Hindlimb muscle (tissue), 1 donor: ENCODE measurements around the gene OR6C6. TPM values are rescaled to one million over a fixed set of nuclear protein-coding genes. Genes with fewer than 3 reads are reported as not detected.
"Not testable (repeated sequence)": the region's sequence is repeated elsewhere in the genome, so short reads cannot be mapped to it uniquely, and the experiment has no call there.

Source experiments
- DNase-seq: peaks from one replicate; pipeline ENCODE4 v3.0.0-alpha.2; 2013
- polyA plus RNA-seq: library from polyadenylated mRNA; unstranded; fragments of 120-200 nt; gene quantifications from one replicate; pipeline ENCODE4 v1.2.1, GENCODE V29; 2013; ENCODE audit not compliant: insufficient read length

The OR6C6 gene
- polyA plus RNA-seq, result not detected

GRCh38 chr12:55296469-55296868 is at the start of gene OR6C6:
Gene OR6C6, minus strand, starts transcription at chr12:55296569. Its CDS starts 1,337 bp downstream, at chr12:55295232.
- no peak for DNase-seq

GRCh38 chr12:55336002-55336401 is 39.6 kb upstream of the OR6C6 start:
- no peak for DNase-seq

DNA sequence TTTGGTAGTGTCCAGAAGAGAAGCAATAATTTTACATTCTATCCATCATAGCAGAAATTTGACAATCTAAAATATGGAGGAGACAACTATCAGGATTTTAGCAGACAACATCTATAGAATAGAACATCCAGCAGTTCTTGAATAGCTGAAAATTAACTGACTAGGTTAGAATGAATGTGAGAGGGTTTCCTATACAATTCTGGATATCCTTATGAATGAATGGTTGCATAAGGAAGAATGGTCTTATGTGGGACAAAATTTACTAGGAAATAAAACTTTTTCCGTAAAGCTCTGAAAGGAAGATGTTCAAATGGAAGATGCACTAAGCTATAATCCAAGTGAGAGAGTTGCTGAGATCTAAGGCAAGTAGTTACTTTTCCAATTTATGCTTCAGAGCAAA is 34.1 kb upstream of the OR6C6 start, which contains the start of gene OR6C3:
TSS of gene OR6C3 (plus strand) at position 301 of the 400 bp plus-strand sequence. CDS start 955 bp downstream, outside the sequence.
- no peak for DNase-seq

DNA sequence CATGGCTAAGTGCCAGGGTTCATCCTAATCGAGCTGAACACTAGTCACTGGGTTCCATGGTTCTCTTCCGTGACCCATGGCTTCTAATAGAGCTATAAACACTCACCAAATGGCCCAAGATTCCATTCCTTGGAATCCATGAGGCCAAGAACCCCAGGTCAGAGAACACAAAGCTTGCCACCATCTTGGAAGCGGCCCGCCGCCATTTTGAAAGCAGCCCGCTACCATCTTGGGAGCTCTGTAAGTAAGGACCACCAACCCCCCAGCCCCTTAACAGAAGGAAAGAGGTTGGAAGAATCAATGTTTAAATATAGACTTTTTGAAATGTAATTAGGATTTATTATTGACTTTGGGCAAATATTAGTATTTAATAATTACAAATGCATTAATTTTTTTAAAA is 29.4 kb upstream of the OR6C6 start:
- DNase-seq, result not testable (repeated sequence)

DNA sequence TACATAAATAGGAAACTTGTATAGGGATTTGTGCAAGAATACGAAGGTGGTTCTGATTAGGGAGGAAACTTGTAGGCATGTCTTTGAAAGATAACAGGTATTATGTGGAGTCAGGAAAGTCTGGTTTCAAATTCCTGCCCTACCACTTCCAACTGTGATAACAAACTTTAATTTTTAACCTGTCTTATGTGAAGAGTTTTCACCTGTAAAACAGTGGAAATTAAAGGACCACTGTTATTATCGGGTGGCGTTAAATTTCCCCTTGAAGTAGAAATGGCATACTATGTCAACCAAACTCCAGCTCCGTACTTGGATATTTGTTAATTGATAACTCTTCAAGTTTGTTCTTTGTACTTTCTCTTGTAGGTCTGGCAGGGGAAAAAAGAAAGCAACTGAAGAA is 23.8 kb upstream of the OR6C6 start:
- DNase-seq, result no peak

- DNase-seq, result no peak
Observed at GRCh38 chr12:55314043-55314442, 17.7 kb upstream of the OR6C6 start, which contains the start of gene OR6C1. Gene OR6C1, plus strand, starts transcription at chr12:55314343. Its CDS starts 6,257 bp downstream, at chr12:55320600.

GRCh38 chr12:55289999-55290398 is 6.4 kb downstream of the OR6C6 start:
- no peak for DNase-seq

GRCh38 chr12:55280991-55281390 is 15.4 kb downstream of the OR6C6 start:
- no peak for DNase-seq

DNA sequence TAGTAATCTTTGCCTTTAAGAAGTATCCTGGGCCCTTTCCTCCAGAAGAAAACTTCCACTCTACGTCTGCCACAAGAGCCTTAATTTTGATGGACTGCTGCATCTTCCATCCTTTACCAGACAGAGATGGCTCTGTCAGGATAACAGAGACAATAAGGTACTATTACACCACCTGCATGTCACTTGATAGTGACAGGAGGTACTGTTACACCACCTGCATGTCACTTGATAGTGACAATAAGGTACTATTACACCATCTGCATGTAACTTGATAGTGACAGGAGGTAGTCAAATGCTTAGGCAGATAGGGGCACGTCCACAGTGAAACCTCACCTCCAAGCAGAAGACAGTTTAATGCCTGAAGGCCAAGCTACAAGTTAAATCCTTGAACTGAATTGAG is 38.1 kb downstream of the OR6C6 start:
- no peak for DNase-seq

- no peak for DNase-seq
Observed at GRCh38 chr12:55256831-55257230, 39.5 kb downstream of the OR6C6 start.

DNA sequence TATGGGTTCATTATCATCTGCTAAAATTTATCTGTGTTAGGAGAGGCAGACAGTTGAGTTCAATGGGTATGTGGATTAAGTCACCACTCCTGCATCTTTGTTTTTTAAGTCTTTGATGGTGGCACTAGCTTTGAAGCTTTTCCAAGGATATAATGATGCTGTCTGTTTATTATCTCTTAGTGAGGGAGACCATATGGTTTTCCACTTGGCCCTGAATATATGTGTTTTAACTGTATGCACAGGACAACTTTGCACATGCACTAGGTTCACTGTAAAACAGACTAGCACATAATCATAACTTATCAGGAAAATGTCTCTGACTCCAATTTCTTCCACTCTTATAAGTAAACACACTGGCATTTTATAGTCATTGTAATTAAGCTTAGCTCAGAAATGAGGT is 43.1 kb downstream of the OR6C6 start:
- no peak for DNase-seq

- DNase-seq, result no peak
Observed at GRCh38 chr12:55250944-55251343, 45.4 kb downstream of the OR6C6 start.

- no peak for DNase-seq
Observed at GRCh38 chr12:55246159-55246558, 50.2 kb downstream of the OR6C6 start.

GRCh38 chr12:55244309-55244708 is 52.1 kb downstream of the OR6C6 start, which contains the start of gene OR6C74:
Gene OR6C74, plus strand, starts transcription at chr12:55244609. Its CDS starts 2,679 bp downstream, at chr12:55247288.
- DNase-seq, result no peak

Other genes starting within 250 kb of the OR6C6 start
- not detected for gene OR9K2, start 170.2 kb downstream of the OR6C6 start, polyA plus RNA-seq
- not detected for gene OR10A7, start 75.5 kb downstream of the OR6C6 start, polyA plus RNA-seq
- gene OR6C74, start 52.0 kb downstream of the OR6C6 start, polyA plus RNA-seq, result not detected
- gene OR6C1, start 17.8 kb upstream of the OR6C6 start, polyA plus RNA-seq, result not detected
- gene OR6C3, start 34.2 kb upstream of the OR6C6 start, polyA plus RNA-seq, result not detected
- 0.08 TPM for gene OR6C75, start 66.4 kb upstream of the OR6C6 start, polyA plus RNA-seq
- gene OR6C65, start 104.0 kb upstream of the OR6C6 start, polyA plus RNA-seq, result not detected
- not detected for gene OR6C76, start 129.7 kb upstream of the OR6C6 start, polyA plus RNA-seq
- gene OR6C2, start 147.5 kb upstream of the OR6C6 start, polyA plus RNA-seq, result not detected
- not detected for gene OR6C70, start 173.6 kb upstream of the OR6C6 start, polyA plus RNA-seq
- not detected for gene OR6C68, start 195.8 kb upstream of the OR6C6 start, polyA plus RNA-seq